Right ventricle myocardium superior (tissue), 1 donor: ENCODE results near the gene PDPR. TPM values are rescaled to one million over a fixed set of nuclear protein-coding genes. Genes with fewer than 3 reads are reported as not detected.
A peak's percentile ranks its signal among the peaks of the same experiment; 100 is the strongest.
"Not testable (repeated sequence)": the region's sequence is repeated elsewhere in the genome, so short reads cannot be mapped to it uniquely, and the experiment has no call there.

Experiments
- ATAC-seq: fragments of 200-7000 bp; cut with Tn5 transposase; one replicate; pipeline ENCODE4 v1.9.1; 2020; ENCODE audit warnings: mild to moderate bottlenecking; ENCODE audit not compliant: poor library complexity
- DNase-seq: peaks from one replicate; pipeline ENCODE4 v3.0.0-alpha.2; 2020
- intact Hi-C: fragments of 100-400 bp; cut with DNase I; formaldehyde crosslinking; loops from one replicate; pipeline ENCODE4 v1.11.2; 2022
- long read RNA-seq: library from polyadenylated mRNA; unstranded; transcript quantifications from one replicate; pipeline ENCODE4 v2.0.0, GENCODE V29; 2021
- total RNA-seq: library from RNA; stranded (reverse); fragmentation: NEBNext Ultra II Directional; extraction: Animal tissue kit (Norgen Biotek cat#: 25700); gene quantifications from one replicate; pipeline ENCODE4 v1.2.1, GENCODE V29; 2021
- donor health status: DM: no; HTN: yes; CAD: no; lungs with severe emphysema.

PDPR gene
- total RNA-seq: 19.8 TPM
- long read RNA-seq, full-length matches to known transcripts: 1 of 14 reads
- long read RNA-seq, partial matches to known transcripts: 1 of 14 reads
- long read RNA-seq, other reads (novel, unspliced or antisense): 12 of 14 reads

- ATAC-seq (peak; percentile 99), DNase-seq (peak; percentile 98)
- intact Hi-C loops: not testable (repeated sequence)
Observed at GRCh38 chr16:70113982-70114826, at the start of gene PDPR. TSS of gene PDPR (plus strand) at chr16:70114332. CDS start at chr16:70120493, 6,161 bp downstream.

- ATAC-seq (peak; percentile 43), DNase-seq (peak; percentile 64)
- intact Hi-C loops: not testable (repeated sequence)
Observed at GRCh38 chr16:70064841-70065370, 49.2 kb upstream of the PDPR start.

DNA sequence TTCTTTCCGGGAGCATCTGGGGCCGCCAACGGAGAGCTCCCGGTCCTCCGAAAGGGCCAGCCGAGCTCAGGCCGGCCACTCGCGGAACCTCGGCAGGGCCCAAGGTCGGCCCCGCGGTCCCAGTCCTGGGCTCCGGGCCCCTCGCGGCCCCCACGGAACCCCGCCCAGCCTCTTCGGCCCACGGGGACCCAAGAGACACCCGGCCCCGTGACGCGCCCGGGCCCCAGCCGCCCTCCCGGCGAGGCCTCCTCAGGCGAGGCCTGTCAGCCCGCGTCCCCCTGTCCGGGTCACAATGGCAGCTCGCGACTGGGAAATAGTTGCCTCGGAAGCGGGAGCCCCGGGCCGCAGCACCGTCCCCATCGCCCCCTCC lies 48.8 kb upstream of the PDPR start:
- intact Hi-C loops, DNase-seq: not testable (repeated sequence)
- peak; percentile 68 for ATAC-seq

- intact Hi-C loops: not testable (repeated sequence)
- peak; percentile 97 for ATAC-seq
- DNase-seq: peak; percentile 93
Observed at GRCh38 chr16:70065746-70066658, 48.1 kb upstream of the PDPR start.

DNA sequence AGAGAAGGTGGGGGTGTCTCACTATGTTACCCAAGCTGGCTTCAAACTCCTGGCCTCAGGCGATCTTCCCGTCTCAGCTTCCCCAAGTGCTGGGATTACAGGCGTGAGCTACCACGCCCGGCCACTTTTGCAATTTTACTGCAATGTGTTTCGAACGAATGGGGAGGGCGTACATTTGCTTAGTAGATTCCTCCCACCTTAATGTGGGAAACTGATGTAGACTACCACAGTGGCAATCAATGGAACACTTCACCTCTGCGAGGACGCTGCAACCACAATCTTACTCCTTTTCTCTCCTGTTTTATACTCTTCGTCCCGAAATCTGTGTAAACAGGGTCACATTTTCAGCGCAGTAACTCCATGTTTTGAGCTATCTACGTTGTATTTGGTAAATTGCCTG lies 47.4 kb upstream of the PDPR start:
- DNase-seq, intact Hi-C loops, ATAC-seq: not testable (repeated sequence)

DNA sequence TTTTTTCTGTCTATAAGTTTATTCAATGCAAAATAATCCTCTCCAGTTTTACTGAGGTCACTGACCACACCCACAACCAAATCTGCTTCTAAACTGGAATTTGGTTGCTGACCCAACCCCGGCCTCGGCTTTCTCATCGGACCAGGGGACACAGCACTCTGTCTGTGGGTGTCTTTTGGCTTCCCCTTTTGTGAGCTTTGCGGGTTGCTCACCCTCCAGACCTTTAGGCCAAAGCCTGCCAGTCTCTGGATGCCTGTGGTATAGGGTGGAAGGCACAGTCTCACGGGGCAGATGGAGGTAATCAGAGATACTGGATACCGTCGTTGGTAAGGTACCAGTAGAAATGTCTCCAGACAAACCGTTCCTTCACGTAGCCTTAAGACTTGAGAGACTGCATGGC lies 35.1 kb upstream of the PDPR start:
- intact Hi-C loops, ATAC-seq, DNase-seq: not testable (repeated sequence)

DNA sequence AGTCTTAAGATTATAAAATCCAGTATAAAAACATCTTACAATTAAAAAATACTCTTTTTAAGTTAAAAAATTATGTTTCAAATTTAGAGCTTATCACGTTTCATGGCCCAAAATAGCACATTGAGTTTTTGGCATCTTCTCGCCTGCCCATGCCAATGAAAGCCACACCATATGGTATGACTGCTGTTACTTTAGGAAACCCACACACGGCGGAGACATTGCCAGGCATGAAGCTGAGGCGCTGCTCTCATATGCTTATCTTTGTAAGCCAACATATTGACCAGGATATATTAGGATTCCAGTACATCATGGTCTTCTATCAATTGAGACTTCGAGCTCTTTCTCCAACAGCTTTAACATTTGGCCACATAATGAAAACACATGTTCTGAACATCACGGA lies 32.9 kb upstream of the PDPR start:
- DNase-seq, intact Hi-C loops: not testable (repeated sequence)
- peak; percentile 58 for ATAC-seq

- DNase-seq, intact Hi-C loops, ATAC-seq: not testable (repeated sequence)
Observed at GRCh38 chr16:70083931-70084330, 30.2 kb upstream of the PDPR start.

GRCh38 chr16:70088160-70088559 lies 26.0 kb upstream of the PDPR start:
- intact Hi-C loops, DNase-seq, ATAC-seq: not testable (repeated sequence)

DNA sequence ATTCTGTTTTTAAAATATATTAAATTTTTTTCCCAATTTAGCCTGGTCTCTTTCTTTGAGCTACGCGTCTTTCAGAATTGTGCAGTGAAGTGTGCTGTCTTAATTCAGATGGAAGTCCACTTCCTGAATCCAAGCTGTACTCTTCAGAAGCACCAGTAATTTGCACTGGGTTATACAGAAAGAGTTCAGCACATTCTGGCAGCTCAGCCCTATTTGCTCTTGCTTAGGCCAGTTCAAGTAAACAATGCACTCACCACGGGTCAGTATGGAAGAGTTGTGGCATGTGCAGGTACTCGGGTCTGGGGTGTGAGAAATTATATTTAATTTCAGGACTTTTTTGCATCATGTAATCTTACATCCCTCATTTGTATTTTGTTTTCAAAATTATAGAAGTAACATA lies 25.3 kb upstream of the PDPR start:
- intact Hi-C loops, ATAC-seq, DNase-seq: not testable (repeated sequence)

- ATAC-seq, intact Hi-C loops, DNase-seq: not testable (repeated sequence)
Observed at GRCh38 chr16:70089289-70089688, 24.8 kb upstream of the PDPR start.

DNA sequence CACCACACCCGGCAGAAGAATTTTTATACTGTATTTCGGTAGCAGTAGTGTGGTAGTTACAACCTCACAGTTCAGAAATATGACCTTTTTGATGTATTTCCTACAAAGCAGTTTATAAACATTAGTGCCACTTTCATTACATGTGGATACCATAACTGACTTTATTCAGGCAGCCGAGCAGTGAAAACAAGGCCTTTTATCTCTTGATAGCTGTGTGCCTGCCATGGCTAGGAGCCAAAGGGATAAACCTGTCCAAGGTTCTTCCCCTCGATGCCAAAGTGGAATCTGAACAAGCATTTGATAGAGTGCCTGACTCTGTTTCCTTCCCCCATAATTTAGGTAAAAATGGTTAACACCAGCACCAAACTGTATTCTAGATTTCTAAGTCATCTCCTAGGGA lies 23.0 kb upstream of the PDPR start:
- intact Hi-C loops, DNase-seq, ATAC-seq: not testable (repeated sequence)

- DNase-seq, intact Hi-C loops, ATAC-seq: not testable (repeated sequence)
Observed at GRCh38 chr16:70094096-70094495, 20.0 kb upstream of the PDPR start.

GRCh38 chr16:70109583-70110279 lies 4.4 kb upstream of the PDPR start:
- DNase-seq, ATAC-seq, intact Hi-C loops: not testable (repeated sequence)

GRCh38 chr16:70112162-70112561 lies 2.0 kb upstream of the PDPR start:
- intact Hi-C loops, DNase-seq, ATAC-seq: not testable (repeated sequence)

DNA sequence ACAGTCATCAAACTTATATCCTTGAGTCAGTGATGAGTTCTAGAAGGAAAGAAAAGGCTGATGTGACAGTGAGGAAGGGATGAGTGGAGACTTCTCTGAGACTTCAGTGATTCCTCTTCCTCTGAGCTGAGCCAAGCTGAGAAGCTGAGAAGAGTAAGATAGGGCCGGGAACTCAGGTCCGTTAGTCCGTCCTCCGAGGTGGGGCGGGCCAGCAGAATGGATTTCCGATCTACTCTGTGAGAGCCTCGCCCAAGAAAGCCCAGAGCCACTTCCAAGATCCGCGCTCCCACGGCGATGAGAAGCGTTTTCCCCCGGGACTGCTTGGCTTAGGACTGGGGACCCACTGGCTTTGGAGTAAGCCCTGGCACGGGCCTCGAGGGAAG lies 542 bp upstream of the PDPR start:
- DNase-seq, intact Hi-C loops: not testable (repeated sequence)
- ATAC-seq: peak; percentile 48

GRCh38 chr16:70118354-70118753 lies 4.2 kb downstream of the PDPR start:
- DNase-seq, intact Hi-C loops, ATAC-seq: not testable (repeated sequence)

GRCh38 chr16:70118776-70119175 lies 4.6 kb downstream of the PDPR start:
- intact Hi-C loops, ATAC-seq, DNase-seq: not testable (repeated sequence)
